Measurements from ENCODE around the gene NOL7. TPM values are rescaled to one million over a fixed set of nuclear protein-coding genes. Genes with fewer than 3 reads are reported as not detected.

The NOL7 gene
- total and polyA plus RNA-seq, 9 of the 15 experiments (the other 6 are each of a cell fraction or from before 2014, with no cell fraction given): 19.4 to 235 (median 157) TPM

GRCh38 chr6:13604135-13604534 is 11.0 kb upstream of the NOL7 start (continued):
- TF ChIP-seq REST (IDR thresholded peaks at IDR 0.05; ENCODE audit: borderline replicate concordance) (peak; percentile 80), REST (CRISPR knock-in tag; IDR thresholded peaks at IDR 0.05; ENCODE audit: low read depth) (no peak), SIN3A (IDR thresholded peaks at IDR 0.05; ENCODE audit: borderline replicate concordance in 2 of 2, control insufficient read depth in 1 of 2, low read depth in 2 of 2, low read length in 2 of 2) (no peak), MAFK (IDR thresholded peaks at IDR 0.05; ENCODE audit: low read length) (peak; percentile 36; the same call in 1 of the 2 replicates), MAFF (IDR thresholded peaks at IDR 0.05; ENCODE audit: low read length) (peak; percentile 42), NFE2 (IDR thresholded peaks at IDR 0.05; ENCODE audit: low read depth) (peak; percentile 84), ZNF316 (IDR thresholded peaks at IDR 0.05) (peak; percentile 52)
